GM12874 (cell line): ENCODE results near the gene SMARCAL1.

Source experiments
- TF ChIP-seq, protein P1 (sequence below): IDR thresholded peaks from 2 replicates; pipeline ENCODE4 v1.5.1; 2011; ENCODE audit warnings: low read depth, mild to moderate bottlenecking, control low read depth, low read length, moderate library complexity; ENCODE audit not compliant: insufficient read depth

The SMARCAL1 gene

DNA sequence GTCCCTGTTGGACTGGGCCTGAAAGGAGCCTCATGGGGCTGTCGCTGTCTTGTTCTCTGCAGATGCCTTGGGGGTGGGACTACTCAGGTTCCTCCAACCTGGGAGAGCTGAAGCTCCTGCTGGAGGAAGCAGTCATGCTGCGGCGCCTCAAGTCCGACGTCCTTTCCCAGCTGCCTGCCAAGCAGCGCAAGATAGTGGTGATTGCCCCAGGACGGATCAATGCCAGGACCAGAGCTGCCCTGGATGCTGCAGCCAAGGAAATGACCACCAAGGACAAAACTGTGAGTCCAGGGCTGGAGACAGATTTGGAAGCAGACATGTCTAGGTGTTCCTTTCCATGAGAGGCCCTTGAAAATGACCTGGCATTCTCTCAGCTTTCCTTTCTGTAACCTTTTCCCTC lies 38.5 kb downstream of the SMARCAL1 start:
- TF ChIP-seq, protein P1, sequence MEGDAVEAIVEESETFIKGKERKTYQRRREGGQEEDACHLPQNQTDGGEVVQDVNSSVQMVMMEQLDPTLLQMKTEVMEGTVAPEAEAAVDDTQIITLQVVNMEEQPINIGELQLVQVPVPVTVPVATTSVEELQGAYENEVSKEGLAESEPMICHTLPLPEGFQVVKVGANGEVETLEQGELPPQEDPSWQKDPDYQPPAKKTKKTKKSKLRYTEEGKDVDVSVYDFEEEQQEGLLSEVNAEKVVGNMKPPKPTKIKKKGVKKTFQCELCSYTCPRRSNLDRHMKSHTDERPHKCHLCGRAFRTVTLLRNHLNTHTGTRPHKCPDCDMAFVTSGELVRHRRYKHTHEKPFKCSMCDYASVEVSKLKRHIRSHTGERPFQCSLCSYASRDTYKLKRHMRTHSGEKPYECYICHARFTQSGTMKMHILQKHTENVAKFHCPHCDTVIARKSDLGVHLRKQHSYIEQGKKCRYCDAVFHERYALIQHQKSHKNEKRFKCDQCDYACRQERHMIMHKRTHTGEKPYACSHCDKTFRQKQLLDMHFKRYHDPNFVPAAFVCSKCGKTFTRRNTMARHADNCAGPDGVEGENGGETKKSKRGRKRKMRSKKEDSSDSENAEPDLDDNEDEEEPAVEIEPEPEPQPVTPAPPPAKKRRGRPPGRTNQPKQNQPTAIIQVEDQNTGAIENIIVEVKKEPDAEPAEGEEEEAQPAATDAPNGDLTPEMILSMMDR: no peak

DNA sequence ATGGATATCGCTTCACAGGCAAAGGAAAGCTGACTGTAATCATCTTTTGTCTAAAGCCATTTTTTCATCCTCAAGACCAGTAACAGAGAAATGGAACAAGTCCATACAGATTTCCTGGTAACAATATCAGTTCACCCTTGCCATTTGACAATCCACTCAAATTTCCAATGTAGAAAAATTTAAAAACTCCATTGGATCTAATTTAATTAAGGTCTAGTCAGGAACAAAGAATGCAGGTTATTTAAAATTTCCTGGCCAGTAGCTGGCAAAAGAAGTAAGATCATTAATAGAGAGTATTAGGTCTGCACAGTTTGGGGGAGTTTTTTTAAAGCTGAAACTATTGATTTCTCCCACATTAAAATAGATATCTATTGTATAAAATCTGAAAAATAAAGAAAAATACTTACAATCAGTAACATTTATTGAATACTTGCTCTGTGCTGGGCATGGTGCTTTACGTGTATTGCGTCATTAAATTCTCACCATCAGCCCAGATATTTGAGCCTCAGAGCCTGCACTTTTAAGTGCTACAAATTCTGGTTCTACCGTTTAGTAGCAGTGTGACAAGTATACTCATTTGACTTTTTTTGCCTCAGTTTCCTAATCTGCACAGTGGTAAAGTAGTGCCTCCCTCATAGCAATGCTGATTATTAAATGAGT lies 41.8 kb downstream of the SMARCAL1 start:
- TF ChIP-seq, protein P1: no peak

DNA sequence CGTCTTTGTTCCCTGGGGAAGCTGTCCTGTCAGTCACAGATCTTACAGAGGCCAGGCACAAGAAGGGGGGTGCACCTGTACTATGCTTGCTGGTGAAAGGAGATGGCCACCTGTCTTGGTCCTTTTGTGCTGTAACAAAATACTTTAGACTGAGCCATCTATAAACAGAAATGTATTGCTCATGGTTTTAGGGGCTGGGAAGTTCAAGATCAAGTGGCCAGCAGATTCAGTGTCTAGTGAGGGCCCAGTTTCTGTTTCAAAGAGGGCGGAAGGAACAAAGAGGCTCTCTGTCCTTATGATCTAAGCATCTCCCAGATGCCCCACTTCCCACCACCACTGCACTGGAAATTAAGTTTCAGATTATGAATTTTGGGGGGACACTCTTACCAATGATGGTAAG lies 50.9 kb downstream of the SMARCAL1 start:
- TF ChIP-seq, protein P1: no peak

DNA sequence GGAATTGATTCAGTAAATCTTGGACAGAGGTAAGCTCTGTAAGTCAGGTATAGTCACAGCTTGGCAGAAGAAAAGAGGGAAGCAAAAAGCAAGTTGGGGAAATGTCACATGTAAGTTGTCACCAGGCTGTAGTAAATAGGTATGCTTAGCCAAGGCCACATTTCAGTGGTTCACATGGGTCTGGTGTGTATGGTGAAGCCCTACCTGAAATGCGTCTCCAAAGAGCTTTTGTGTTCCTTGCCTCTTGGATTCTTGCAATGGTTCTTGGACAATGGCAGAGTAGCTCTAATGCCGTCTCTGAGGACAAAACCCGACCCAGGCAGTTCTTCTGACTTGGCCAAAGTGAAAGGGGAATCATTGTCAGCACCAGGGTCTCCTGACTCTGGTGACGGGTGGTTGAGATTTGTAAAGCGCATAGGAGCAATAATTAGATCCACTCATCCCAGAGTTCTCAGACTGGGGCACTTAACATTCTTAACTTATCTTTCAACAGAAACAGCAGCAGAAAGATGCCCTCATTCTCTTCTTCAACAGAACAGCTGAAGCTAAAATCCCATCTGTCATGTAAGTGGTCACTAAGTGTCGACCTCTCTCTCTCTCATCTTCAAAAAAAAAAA lies 51.9 kb downstream of the SMARCAL1 start:
- TF ChIP-seq, protein P1: no peak

DNA sequence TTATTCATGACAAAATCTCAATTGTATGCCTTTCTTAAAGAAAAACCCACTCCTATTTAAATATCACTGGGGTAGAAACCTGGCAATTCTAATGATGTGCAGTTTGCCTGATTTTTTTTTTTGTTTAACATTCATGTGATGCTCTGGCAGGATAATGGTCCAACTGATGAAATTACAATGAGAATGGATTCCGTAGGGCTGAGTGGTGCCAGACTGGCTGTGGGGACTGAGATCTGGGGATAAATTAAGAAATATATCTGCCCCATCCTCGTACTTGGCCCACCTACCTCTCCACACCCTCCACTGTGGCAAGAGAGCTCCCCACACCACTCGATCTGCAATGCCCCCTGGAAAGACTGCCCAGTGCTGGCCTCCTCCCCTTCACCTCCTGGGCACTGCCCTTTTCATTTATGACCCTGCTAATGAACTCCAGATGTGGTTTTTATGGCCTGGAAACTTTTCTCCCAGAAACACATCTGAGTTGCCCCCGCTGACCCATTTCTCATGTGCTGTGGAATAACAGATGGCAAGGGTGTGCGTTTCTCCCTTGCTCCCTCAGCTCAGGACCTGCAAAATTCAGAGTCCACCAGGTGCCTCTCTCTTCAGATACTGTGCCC lies 53.4 kb downstream of the SMARCAL1 start:
- TF ChIP-seq, protein P1: no peak

DNA sequence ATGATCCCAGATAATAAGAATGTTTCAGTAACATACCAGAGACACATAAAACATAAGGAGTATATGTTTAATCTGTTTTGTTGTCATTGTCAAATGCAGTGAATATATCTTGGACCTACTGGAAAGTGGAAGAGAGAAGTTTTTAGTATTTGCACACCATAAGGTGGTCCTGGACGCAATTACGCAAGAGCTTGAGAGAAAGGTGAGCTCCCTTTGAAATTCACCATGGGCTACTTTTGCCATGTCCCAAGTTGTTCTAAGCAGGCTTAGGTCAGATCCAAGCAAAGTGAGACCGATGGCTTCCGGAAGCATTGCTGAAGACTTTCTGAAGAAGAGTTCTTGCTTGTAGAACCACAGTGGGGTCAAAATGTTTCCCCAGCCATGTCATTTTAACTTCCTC lies 55.6 kb downstream of the SMARCAL1 start:
- TF ChIP-seq, protein P1: no peak

DNA sequence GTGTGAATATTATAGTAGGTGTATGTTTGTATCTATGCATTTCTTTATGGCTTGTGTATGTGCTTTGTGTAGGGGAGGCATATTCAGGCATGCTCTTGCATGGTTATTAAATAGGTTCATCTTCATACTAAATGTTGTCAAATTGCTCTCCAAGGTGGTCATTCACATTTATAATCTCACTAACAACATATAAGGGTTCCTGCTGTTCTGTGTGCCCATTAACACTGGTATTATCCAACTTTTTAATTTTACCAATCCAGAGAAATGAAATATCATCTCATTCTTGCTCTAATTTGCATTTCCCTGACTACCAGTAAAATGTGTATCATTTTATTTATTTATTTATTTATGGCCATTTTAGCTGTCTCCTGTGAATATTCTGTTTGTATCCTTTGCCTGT lies 57.4 kb downstream of the SMARCAL1 start:
- TF ChIP-seq, protein P1: no peak
